Ammon's horn (tissue), 1 donor: ENCODE results near the gene ZNF382.

Experiments
- DNase-seq: peaks from one replicate; pipeline ENCODE4 v3.0.0-alpha.2; 2016; ENCODE audit warnings: low spot score

Gene ZNF382

GRCh38 chr19:36679455-36679854, 74.3 kb downstream of the ZNF382 start:
- no peak for DNase-seq
